GM21526 (cell line): ENCODE data around the gene EMP2.
"Not testable (repeated sequence)": the region's sequence is repeated elsewhere in the genome, so short reads cannot be mapped to it uniquely, and the experiment has no call there.

Experiments used
- ATAC-seq: cut with Tn5 transposase; IDR thresholded peaks from one replicate; pipeline ENCODE4 v1.9.1; 2021; ENCODE audit warnings: moderate library complexity; ENCODE audit not compliant: unreplicated experiment, low FRiP score

Gene EMP2

DNA sequence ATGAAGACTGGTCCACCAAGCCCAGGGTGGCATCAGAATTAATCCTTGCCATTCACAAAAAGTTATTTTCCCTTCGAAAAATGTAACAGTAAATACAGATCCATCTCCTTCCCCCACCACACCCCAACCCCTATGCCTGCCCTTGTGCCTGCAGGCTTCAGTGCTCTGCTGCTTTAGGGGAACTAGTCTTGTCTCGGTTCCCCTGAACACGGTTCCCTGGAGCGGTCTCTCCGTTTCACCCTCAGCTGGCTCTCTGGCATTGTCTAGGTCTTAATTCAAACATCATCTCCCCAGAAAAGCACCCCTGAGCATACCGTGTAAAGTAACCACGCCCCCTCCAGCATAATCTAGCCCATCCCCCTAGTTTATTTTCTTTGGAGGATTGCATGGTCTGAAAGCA is 25.8 kb downstream of the EMP2 start:
- no peak for ATAC-seq

- peak; percentile 93 for ATAC-seq
Observed at GRCh38 chr16:10552998-10553491, 27.4 kb downstream of the EMP2 start.

GRCh38 chr16:10552281-10552680 is 28.1 kb downstream of the EMP2 start:
- ATAC-seq = no peak

DNA sequence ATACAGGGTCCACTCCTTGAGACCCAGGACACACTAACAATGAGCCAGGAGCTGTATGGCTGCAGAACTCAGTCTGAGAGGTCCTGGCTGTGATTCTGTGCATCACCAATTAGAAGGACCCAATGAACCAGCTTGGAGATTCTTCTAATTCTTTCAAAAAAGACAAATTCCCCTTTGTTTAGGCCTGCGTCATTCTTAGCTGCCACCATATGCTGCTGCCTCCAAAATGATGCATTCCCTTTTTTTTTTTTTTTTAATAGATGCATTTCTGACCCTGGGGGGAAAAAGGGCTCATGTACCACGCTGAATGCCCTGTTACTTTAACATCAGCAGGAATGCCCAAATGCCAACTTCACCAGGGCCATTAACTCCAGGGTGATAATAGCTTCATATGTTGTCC is 28.5 kb downstream of the EMP2 start:
- no peak for ATAC-seq

DNA sequence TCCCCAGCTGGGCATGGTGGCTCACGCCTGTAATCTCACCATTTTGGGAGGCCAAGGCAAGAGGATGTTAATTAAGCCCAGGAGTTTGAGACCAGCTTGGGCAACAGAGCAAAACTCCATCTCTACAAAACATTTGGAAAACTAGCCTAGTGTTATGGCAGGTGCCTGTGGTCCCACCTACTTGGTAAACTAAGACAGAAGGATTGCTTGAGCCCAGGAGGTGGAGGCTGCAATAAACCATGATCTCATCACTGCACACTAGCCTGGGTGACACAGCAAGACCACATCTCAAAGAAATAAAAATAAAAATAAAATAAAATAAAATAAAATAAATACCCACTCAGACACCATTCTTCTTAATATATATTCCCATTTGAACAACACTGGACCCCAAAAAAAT is 32.0 kb downstream of the EMP2 start:
- no peak for ATAC-seq

DNA sequence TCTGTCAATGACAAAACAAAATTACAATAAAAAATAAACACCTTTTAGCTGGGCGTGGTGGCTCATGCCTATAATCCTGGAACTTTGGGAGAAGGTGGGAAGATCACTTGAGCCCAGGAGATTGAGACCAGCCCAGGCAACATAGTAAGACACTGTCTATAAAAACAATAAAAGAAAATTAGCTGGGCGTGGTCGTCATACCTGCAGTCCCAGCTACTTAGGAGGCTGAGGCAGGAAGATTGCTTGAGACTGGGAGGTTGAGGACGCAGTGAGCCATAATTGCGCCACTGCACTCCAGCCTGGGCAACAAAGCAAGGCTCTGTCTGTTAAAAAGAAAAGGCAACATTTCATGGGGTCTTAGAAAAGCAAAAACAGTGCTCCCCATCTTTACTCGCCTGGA is 32.7 kb downstream of the EMP2 start:
- ATAC-seq = no peak

- ATAC-seq = no peak
Observed at GRCh38 chr16:10543231-10543977, 37.0 kb downstream of the EMP2 start.

GRCh38 chr16:10541366-10541765 is 39.0 kb downstream of the EMP2 start:
- ATAC-seq = no peak

GRCh38 chr16:10539793-10540192 is 40.6 kb downstream of the EMP2 start:
- ATAC-seq = no peak

GRCh38 chr16:10539236-10539635 is 41.2 kb downstream of the EMP2 start:
- no peak for ATAC-seq

- ATAC-seq = no peak
Observed at GRCh38 chr16:10538583-10538982, 41.8 kb downstream of the EMP2 start.

DNA sequence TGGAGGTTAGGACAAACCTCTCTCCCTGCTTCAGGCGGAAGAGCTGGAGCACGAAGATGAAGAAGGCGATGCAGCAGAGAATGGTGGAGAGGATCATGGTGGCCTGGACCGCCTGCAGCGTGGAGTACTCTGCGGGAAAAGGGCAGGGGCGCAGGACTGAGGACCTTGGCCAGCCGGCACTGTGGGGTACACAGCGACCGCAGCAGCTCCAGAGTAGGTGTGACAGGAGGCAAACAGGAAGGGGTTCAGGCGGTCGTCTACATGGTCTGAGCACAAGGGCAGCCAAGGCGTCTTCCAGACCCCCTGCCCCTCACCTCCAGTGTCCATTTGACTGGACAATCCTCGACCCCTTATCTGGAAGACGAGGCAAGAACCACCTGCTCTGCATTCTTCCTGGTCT is 42.5 kb downstream of the EMP2 start:
- no peak for ATAC-seq

- no peak for ATAC-seq
Observed at GRCh38 chr16:10536814-10537389, 43.5 kb downstream of the EMP2 start.

DNA sequence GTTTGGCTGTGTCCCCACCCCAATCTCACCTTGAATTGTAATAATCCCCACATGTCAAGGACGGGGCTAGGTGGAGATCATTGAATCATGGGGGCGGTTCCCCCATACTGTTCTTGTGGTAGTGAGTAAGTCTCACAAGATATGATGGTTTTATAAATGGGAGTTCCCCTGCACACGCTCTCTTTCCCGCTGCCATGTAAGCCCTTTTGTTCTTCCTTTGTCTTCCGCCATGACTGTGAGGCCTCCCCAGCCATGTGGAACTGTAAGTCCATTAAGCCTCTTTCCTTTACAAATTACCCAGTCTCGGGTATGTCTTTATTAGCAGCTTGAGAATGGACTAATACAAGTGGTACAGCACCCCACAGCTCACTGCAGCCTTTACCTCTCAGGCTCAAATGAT is 44.1 kb downstream of the EMP2 start:
- not testable (repeated sequence) for ATAC-seq

DNA sequence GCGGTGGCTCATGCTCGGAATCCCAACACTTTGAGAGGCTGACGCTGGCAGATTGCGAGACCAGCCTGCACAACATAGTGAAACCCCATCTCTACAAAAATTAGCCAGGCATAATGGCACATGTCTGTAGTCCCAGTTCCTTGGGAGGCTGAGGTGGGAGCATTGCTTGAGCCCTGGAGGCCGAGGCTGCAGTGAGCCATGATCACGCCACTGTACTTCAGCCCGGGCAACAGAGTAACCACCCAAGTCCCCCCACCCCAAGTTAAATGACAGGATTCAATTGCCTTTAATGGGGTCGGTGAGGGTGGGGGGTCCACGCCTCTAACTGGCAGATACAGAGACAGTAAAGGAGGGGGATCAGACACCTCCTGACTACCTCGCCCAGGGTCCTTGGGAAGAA is 44.9 kb downstream of the EMP2 start:
- no peak for ATAC-seq

DNA sequence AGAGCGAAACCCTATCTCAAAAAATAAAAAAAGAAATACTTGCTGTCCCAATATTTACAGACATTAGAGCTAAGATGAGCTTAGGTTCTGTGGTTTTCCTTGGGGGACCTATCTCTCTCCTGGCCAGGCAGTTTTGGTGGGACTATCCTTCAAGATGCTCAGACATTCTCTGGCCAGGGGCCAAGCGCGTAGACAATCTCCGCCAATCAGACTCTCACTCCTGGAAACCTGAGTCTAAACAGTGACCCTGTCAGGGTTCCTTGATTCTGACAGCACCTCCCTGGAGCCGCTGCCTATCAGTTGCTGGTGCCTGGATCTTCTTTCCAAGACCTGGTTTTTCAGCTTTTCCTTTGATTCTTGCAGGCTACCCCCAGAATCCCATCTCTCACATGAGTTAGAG is 45.6 kb downstream of the EMP2 start:
- ATAC-seq = no peak

- not testable (repeated sequence) for ATAC-seq
Observed at GRCh38 chr16:10533612-10534011, 46.8 kb downstream of the EMP2 start.

GRCh38 chr16:10531582-10531981 is 48.8 kb downstream of the EMP2 start:
- ATAC-seq = no peak

DNA sequence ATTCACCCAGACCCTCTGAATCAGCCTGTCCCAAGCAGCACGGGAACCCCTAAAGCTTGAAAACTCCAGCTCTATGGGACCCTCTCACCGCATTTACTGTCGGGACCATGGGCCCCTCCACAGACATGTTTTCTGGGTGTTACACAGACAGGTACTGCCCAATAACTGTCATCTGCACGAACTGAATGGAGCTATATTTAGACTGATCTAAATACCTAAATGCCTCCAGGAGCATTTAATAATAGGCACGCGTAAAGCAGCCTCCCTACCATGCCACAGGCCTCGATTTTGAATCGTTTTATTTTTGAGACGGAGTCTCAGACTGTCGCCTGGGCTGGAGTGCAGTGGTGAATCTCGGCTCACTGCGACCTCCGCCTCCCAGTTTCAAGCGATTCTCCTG is 49.7 kb downstream of the EMP2 start:
- ATAC-seq = no peak

DNA sequence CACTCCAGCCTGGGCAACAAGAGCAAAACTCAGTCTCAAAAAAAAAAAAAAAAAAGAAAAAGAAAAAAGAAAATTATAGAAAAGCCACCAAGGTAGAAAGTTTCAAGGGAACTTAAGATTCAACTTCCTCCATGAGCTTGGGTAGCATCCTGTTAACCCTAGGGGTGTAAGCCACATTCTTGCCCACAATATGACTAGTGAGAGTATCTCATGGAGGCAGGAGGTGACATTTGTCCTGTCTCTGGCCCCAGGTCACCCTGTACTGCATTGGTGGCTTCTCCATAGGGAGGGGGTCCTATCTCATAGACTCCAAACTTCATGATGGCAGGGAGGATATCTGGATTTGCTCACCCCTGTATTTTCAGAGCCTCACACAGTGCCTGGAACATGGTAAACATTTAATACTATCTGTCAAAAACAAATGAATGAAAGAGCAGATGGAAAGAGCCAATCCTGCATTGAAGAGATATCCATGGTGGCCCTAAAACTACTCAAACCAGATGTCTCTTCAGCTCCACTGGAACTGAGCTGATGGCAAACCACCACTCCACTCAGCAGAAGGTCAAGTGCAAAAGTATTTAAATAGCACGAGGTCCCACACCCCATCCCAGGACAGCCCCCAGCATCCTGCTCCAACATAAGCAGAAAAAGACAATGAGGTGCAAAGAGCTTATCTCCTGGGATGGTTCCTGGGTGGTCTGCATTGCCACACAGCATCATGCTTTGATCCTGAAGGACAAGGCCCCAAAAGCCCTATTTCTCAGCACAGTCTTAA is 50.3 kb downstream of the EMP2 start:
- no peak for ATAC-seq

GRCh38 chr16:10528635-10529034 is 51.8 kb downstream of the EMP2 start:
- ATAC-seq = no peak

DNA sequence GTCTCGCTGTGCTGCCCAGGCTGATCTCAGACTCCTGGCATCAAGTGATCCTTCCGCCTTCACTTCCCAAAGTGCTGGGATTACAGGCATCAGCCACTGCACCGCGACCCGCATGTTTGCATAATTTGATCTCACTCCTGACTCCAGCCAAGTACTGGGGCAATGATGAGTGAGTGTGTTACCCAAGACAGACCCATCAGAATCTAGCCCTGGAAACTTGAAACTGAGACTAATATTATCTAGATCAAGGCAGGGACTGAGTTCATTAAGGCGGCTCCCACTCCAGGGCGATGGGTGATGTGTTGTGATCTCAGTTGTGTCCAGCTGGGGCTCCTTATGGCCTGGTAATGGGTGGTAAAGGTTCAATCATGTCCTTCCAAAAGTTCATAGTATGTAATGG is 53.4 kb downstream of the EMP2 start:
- ATAC-seq = no peak
